ENCODE measurements around the gene TRPM2.

DNA sequence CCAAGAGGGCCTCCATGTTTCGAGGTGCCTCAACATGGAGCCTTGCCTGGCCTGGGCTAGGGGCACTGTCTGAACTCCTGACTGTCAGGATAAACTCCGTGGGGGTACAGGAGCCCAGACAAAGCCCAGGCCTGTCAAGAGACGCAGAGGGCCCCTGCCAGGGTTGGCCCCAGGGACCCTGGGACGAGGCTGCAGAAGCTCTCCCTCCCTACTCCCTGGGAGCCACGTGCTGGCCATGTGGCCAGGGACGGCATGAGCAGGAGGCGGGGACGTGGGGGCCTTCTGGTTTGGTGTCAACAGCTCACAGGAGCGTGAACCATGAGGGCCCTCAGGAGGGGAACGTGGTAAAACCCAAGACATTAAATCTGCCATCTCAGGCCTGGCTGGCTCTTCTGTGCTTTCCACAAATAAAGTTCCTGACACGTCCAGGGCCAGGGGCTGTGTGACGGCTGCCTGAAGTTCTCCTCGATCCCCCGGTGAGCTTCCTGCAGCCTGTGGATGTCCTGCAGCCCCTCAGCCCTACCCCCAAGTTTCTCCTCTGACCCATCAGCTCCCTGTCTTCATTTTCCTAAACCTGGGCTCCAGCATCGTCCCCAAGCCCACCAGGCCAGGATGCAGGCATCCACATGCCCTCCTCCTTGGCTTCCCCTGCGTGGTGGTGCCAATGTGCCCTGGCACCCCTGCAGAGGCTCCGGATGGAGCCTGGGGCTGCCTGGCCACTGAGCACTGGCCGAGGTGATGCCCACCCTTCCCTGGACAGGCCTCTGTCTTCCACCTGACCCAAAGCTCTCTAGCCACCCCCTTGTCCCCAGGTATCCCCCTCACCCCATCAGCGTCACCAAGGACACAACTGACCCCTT lies 89.1 kb downstream of the TRPM2 start:
- TF ChIP-seq TCF7L2 (IDR thresholded peaks at IDR 0.05; ENCODE audit: low read depth, low read length): no peak
- TF ChIP-seq, protein P1, sequence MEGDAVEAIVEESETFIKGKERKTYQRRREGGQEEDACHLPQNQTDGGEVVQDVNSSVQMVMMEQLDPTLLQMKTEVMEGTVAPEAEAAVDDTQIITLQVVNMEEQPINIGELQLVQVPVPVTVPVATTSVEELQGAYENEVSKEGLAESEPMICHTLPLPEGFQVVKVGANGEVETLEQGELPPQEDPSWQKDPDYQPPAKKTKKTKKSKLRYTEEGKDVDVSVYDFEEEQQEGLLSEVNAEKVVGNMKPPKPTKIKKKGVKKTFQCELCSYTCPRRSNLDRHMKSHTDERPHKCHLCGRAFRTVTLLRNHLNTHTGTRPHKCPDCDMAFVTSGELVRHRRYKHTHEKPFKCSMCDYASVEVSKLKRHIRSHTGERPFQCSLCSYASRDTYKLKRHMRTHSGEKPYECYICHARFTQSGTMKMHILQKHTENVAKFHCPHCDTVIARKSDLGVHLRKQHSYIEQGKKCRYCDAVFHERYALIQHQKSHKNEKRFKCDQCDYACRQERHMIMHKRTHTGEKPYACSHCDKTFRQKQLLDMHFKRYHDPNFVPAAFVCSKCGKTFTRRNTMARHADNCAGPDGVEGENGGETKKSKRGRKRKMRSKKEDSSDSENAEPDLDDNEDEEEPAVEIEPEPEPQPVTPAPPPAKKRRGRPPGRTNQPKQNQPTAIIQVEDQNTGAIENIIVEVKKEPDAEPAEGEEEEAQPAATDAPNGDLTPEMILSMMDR (IDR thresholded peaks at IDR 0.05): no peak
- TF ChIP-seq POLR2AphosphoS5 (IDR thresholded peaks at IDR 0.05; ENCODE audit: low read depth, low read length): no peak
